HG03108 (cell line): Measurements from ENCODE around the gene PPP6R3.
"Not testable (repeated sequence)": the region's sequence is repeated elsewhere in the genome, so short reads cannot be mapped to it uniquely, and the experiment has no call there.

Experiments
- ATAC-seq: cut with Tn5 transposase; IDR thresholded peaks from one replicate; pipeline ENCODE4 v1.9.1; 2021; ENCODE audit warnings: moderate library complexity; ENCODE audit not compliant: unreplicated experiment

PPP6R3 gene

GRCh38 chr11:68460741-68461574 is at the start of gene PPP6R3:
Gene PPP6R3 (plus strand): TSS chr11:68460752. CDS start chr11:68537665, 76,913 bp downstream.
- ATAC-seq: peak; percentile 28

GRCh38 chr11:68411501-68411991 is 49.0 kb upstream of the PPP6R3 start:
- no peak for ATAC-seq

GRCh38 chr11:68412593-68413475 is 47.7 kb upstream of the PPP6R3 start:
- no peak for ATAC-seq

GRCh38 chr11:68413591-68413999 is 47.0 kb upstream of the PPP6R3 start:
- no peak for ATAC-seq

- no peak for ATAC-seq
Observed at GRCh38 chr11:68414496-68415221, 45.9 kb upstream of the PPP6R3 start.

- ATAC-seq: no peak
Observed at GRCh38 chr11:68416070-68416578, 44.4 kb upstream of the PPP6R3 start.

GRCh38 chr11:68418648-68419047 is 41.9 kb upstream of the PPP6R3 start:
- no peak for ATAC-seq

- no peak for ATAC-seq
Observed at GRCh38 chr11:68420171-68420570, 40.4 kb upstream of the PPP6R3 start.

GRCh38 chr11:68423481-68423880 is 37.1 kb upstream of the PPP6R3 start:
- ATAC-seq: no peak

GRCh38 chr11:68424101-68424632 is 36.4 kb upstream of the PPP6R3 start:
- ATAC-seq: no peak

- no peak for ATAC-seq
Observed at GRCh38 chr11:68424981-68425865, 35.3 kb upstream of the PPP6R3 start.

- ATAC-seq: no peak
Observed at GRCh38 chr11:68425866-68426380, 34.6 kb upstream of the PPP6R3 start.

GRCh38 chr11:68429661-68430060 is 30.9 kb upstream of the PPP6R3 start:
- ATAC-seq: no peak

- ATAC-seq: no peak
Observed at GRCh38 chr11:68430384-68430783, 30.2 kb upstream of the PPP6R3 start.

GRCh38 chr11:68430801-68431200 is 29.8 kb upstream of the PPP6R3 start:
- no peak for ATAC-seq

- no peak for ATAC-seq
Observed at GRCh38 chr11:68431984-68432645, 28.4 kb upstream of the PPP6R3 start.

- ATAC-seq: no peak
Observed at GRCh38 chr11:68432874-68433273, 27.7 kb upstream of the PPP6R3 start.

- ATAC-seq: no peak
Observed at GRCh38 chr11:68433541-68433940, 27.0 kb upstream of the PPP6R3 start.

GRCh38 chr11:68434159-68434558 is 26.4 kb upstream of the PPP6R3 start:
- ATAC-seq: not testable (repeated sequence)
